IPS-20b (cell line): ENCODE measurements around the gene DLG3.
A peak's percentile ranks its signal among the peaks of the same experiment; 100 is the strongest.

Experiments used
- H3K27ac ChIP-seq: one replicate; pipeline ENCODE4 v1.5.1; 2013; ENCODE audit warnings: low read length
- H3K27me3 ChIP-seq: 2 replicates; pipeline ENCODE4 v1.6.1; 2013; ENCODE audit warnings: mild to moderate bottlenecking, low read length, inconsistent platforms; ENCODE audit not compliant: insufficient read depth
- H3K36me3 ChIP-seq: 2 replicates; pipeline ENCODE4 v1.6.1; 2013; ENCODE audit warnings: low read depth, mild to moderate bottlenecking, inconsistent platforms, low read length, moderate library complexity; ENCODE audit not compliant: insufficient read depth
- H3K4me1 ChIP-seq: 2 replicates; pipeline ENCODE4 v1.6.1; 2013; ENCODE audit warnings: mild to moderate bottlenecking, control low read depth, inconsistent platforms, low read length, moderate library complexity; ENCODE audit not compliant: insufficient read depth
- H3K4me3 ChIP-seq: 2 replicates; pipeline ENCODE4 v1.5.1; 2013; ENCODE audit warnings: mild to moderate bottlenecking, low read length, inconsistent platforms
- H3K9ac ChIP-seq: 2 replicates; pipeline ENCODE4 v1.6.1; 2013; ENCODE audit warnings: low read depth, mild to moderate bottlenecking, inconsistent platforms, low read length, moderate library complexity
- H3K9me3 ChIP-seq: 2 replicates; pipeline ENCODE4 v1.6.1; 2013; ENCODE audit warnings: mild to moderate bottlenecking, low read depth, low read length, inconsistent platforms; ENCODE audit not compliant: insufficient read depth

DLG3 gene

DNA sequence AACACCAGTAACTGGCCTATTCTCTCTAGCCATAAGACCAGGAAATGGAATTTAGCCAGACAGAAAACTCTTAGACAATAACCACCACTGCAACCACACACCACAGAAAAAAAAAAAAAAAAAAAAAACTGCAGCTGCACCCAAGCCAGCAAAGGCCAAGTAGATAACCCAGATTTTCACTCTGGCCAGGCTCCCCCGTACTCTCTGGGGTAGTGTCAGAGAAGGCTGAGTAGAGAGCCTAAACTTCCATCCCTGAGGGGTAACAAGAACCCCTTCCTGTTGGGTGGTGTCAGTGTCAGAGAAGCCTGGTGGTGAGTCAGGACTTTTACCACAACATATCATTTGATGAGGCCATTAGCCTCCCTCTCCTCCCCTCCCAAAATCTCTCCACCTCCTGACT is 5.6 kb upstream of the DLG3 start:
- no peaks in the 10 kb centered on the region for H3K4me1 ChIP-seq
- no peak overlapping the region for H3K27ac ChIP-seq

DNA sequence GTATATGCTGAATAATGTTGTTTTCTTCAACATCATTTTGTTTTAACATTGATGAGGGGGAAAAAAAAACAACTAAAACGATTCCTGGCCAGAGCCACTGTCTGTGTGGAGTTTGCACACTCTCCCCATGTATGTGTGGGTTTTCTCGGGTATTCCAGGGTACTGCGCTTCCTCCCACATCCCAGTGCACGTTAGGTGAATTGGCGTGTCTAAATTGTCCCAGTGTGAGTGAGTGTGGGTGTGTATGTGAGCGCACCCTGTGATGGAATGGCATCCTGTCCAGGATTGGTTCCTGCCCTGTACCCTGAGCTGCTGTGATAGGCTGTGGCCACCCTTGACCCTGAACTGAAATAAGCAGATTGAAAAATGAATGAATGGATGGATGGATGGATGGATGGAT is 2.4 kb upstream of the DLG3 start:
- no peaks in the 10 kb centered on the region for H3K4me1 ChIP-seq
- no peak overlapping the region for H3K27ac ChIP-seq
- peaks cover 29% of the 10 kb centered on the region for H3K27me3 ChIP-seq
- H3K4me3 ChIP-seq = no peak overlapping the region
- H3K36me3 ChIP-seq = no peaks in the 10 kb centered on the region
- H3K9me3 ChIP-seq = no peaks in the 10 kb centered on the region
- no peak overlapping the region for H3K9ac ChIP-seq

More for the DNA sequence above, 5.6 kb upstream of the DLG3 start:
- H3K27me3 ChIP-seq = peaks cover 13% of the 10 kb centered on the region
- H3K9ac ChIP-seq = no peak overlapping the region
- H3K36me3 ChIP-seq = no peaks in the 10 kb centered on the region
- no peaks in the 10 kb centered on the region for H3K9me3 ChIP-seq
- no peak overlapping the region for H3K4me3 ChIP-seq

DNA sequence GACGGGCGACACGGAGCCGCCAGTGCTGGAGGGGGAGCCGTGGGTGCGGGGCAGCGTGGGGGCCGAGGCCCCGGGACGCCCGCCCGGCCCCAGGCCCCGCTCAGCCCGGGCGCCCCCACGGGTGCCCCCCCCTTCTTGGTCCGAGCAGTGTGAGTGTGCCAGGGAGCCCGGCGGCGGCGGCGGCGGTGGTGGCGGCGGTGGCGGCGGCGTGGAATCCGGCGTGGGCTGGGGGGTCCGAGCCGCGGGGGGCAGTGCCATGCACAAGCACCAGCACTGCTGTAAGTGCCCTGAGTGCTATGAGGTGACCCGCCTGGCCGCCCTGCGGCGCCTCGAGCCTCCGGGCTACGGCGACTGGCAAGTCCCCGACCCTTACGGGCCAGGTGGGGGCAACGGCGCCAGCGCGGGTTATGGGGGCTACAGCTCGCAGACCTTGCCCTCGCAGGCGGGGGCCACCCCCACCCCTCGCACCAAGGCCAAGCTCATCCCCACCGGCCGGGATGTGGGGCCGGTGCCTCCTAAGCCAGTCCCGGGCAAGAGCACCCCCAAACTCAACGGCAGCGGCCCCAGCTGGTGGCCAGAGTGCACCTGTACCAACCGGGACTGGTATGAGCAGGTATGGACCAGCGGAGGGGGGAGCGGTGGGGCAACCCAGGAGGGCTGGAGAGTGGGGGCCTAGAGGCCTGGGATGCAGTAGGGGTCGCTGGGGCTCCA is 466 bp downstream of the DLG3 start:
- Histone ChIP-seq H3K36me3 (no peaks in the 10 kb centered on the region), H3K4me3 (peak overlapping the region; percentile 41; the same call in 1 of the 2 replicates), H3K4me1 (no peaks in the 10 kb centered on the region), H3K9me3 (no peaks in the 10 kb centered on the region), H3K27ac (no peak overlapping the region), H3K9ac (no peak overlapping the region), H3K27me3 (peaks cover 29% of the 10 kb centered on the region)

DNA sequence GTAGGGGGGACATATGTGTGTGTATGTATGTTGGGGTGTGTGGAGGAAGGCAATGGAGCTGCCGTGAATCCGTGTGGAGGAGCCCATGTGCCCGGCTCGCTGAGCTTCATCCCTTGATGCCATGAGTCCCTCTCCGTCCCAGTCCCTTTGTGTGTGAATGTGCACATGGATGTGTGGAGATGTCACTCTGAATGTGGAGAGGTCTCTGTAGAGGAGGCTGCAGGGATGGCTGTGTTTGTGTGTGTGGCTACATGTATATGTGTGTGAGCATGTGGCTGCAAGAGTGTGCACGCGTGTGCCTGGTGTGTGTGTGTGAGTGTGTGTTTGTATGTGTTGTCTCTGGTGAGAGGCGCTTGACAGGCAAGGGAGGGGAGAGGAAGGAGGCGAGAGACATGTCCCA is 1.3 kb downstream of the DLG3 start:
- Histone ChIP-seq H3K4me3 (no peak overlapping the region), H3K36me3 (no peaks in the 10 kb centered on the region), H3K27ac (no peak overlapping the region), H3K9me3 (no peaks in the 10 kb centered on the region), H3K4me1 (no peaks in the 10 kb centered on the region), H3K27me3 (peaks cover 29% of the 10 kb centered on the region), H3K9ac (no peak overlapping the region)

GRCh38 chrX:70446380-70447350 is 2.0 kb downstream of the DLG3 start:
- H3K36me3 ChIP-seq = no peaks in the 10 kb centered on the region
- H3K4me3 ChIP-seq = no peak overlapping the region
- no peaks in the 10 kb centered on the region; the same call in 1 of the 2 replicates for H3K4me1 ChIP-seq
- H3K27ac ChIP-seq = no peak overlapping the region
- no peaks in the 10 kb centered on the region for H3K9me3 ChIP-seq
- H3K27me3 ChIP-seq = peaks cover 29% of the 10 kb centered on the region
- H3K9ac ChIP-seq = no peak overlapping the region

GRCh38 chrX:70449457-70449966 is 4.9 kb downstream of the DLG3 start:
- H3K9ac ChIP-seq = no peak overlapping the region
- no peaks in the 10 kb centered on the region for H3K36me3 ChIP-seq
- no peak overlapping the region for H3K4me3 ChIP-seq
- H3K27me3 ChIP-seq = peaks cover 19% of the 10 kb centered on the region
- H3K9me3 ChIP-seq = no peaks in the 10 kb centered on the region
- H3K4me1 ChIP-seq = peaks cover 4% of the 10 kb centered on the region; the same call in 1 of the 2 replicates
- H3K27ac ChIP-seq = no peak overlapping the region

GRCh38 chrX:70452143-70452733 is 7.6 kb downstream of the DLG3 start:
- H3K36me3 ChIP-seq = peaks cover 7% of the 10 kb centered on the region; the same call in 1 of the 2 replicates
- H3K4me3 ChIP-seq = peak overlapping the region; percentile 60
- H3K9ac ChIP-seq = peak overlapping the region; percentile 65; the same call in 1 of the 2 replicates
- no peaks in the 10 kb centered on the region for H3K27me3 ChIP-seq
- no peak overlapping the region for H3K27ac ChIP-seq
- H3K9me3 ChIP-seq = no peaks in the 10 kb centered on the region
- peaks cover 9% of the 10 kb centered on the region; the same call in 1 of the 2 replicates for H3K4me1 ChIP-seq

- Histone ChIP-seq H3K36me3 (peaks cover 10% of the 10 kb centered on the region; the same call in 1 of the 2 replicates), H3K9me3 (no peaks in the 10 kb centered on the region), H3K27me3 (no peaks in the 10 kb centered on the region), H3K9ac (peak overlapping the region; percentile 65; the same call in 1 of the 2 replicates), H3K4me1 (peaks cover 9% of the 10 kb centered on the region; the same call in 1 of the 2 replicates), H3K27ac (no peak overlapping the region), H3K4me3 (peak overlapping the region; percentile 60)
These were observed 8.5 kb downstream of the DLG3 start for GRCh38 chrX:70453024-70453618.

DNA sequence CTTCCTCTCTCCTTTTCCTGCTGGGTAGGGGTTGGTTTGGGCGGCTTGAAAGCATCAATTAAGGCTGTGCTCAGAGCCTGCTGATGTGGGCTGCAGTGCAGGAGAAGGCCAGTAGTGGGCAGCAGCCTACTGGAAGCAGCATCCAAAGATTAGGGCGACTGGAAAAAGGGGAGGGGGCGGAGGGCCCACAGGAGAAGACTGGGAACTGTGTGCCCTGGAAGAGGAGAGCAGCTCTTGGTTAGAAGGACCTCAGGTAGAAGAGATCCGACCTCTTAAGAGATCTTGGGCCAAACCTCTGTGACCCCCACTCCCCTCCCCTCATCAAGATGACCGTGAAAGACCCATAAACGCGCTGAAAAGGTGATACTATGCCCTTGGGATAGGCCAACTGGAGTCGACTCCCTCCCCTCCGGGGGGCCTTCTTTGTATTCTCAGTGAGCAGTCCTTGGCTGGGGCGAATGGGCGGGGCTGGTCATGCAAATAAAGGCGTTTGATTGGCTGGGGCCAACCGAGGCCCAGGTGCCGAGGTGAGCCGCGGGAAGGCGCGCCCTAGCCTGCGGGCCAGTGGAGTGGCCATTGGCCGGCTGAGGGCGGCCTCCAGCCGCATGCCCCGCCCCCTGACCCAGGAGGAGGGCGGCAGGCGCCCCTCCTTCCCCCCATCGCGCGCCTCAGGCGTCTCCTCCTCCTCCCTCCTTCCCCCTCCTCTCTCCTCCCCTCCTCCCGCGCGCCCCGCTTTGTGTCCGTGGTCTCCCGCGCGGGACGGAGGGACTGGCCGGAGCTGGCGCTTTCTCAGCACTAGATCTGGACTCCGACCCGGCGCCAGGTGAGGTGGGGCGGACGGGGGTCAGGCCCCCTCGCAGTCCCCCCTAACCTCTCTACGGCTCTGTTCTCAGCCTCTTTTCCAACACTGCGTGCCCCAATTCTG is 10.1 kb downstream of the DLG3 start:
- Histone ChIP-seq H3K4me1 (peaks cover 9% of the 10 kb centered on the region; the same call in 1 of the 2 replicates), H3K9me3 (no peaks in the 10 kb centered on the region), H3K4me3 (peak overlapping the region; percentile 96), H3K27me3 (no peaks in the 10 kb centered on the region), H3K27ac (peak overlapping the region; percentile 91), H3K9ac (peak overlapping the region; percentile 97), H3K36me3 (peaks cover 25% of the 10 kb centered on the region)

DNA sequence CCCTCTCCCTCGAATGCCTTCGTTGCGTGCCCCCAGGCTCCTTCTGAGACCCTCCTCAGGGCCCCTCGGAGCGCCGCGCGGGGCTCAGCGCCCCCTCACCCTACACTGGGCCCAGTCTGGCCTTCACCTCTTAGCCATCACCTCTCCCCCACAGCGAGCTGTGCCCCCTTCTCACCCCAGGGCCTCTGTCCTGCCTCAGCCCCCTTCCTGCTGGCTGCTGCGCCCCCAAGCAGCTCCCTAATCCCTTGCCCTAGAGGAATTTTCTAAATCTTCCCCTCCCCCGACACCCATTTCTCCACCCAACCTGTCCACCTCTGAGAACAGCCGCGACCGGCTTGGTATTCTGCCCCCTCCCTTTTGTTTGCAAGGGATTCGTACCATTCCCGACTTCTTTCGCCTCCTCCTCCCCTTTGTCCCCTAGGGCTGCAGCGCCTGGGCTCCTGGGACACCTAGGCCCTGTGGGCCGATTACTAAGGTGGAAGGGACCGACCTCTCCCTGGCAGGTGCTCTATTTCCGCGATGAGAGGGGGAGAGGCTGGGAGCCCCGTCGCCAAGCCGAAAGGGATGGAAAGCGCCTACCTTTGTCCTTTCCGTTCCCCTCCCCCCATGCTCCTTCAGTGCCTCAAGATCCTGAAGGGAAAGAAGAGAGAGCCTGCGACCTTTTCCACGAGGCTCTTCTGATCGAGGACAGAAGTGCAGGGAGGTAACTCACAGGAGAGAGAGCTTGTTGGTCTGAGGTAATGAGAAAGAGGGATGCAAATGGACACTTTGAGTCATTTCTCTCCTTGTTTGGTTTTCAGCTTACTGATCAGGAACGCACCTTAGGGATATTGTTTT is 10.9 kb downstream of the DLG3 start:
- no peaks in the 10 kb centered on the region for H3K9me3 ChIP-seq
- peak overlapping the region; percentile 91 for H3K27ac ChIP-seq
- peak overlapping the region; percentile 96 for H3K4me3 ChIP-seq
- H3K4me1 ChIP-seq = peaks cover 9% of the 10 kb centered on the region; the same call in 1 of the 2 replicates
- H3K36me3 ChIP-seq = peaks cover 29% of the 10 kb centered on the region
- no peaks in the 10 kb centered on the region for H3K27me3 ChIP-seq
- peak overlapping the region; percentile 97 for H3K9ac ChIP-seq
